ENCODE measurements around the gene VAMP8. TPM values are rescaled to one million over a fixed set of nuclear protein-coding genes. Genes with fewer than 3 reads are reported as not detected.
"Not testable (repeated sequence)": the region's sequence is repeated elsewhere in the genome, so short reads cannot be mapped to it uniquely, and the experiment has no call there.

VAMP8 gene
- total RNA-seq, 1 donor from 2014 or later = 10.0 TPM

GRCh38 chr2:85539361-85540132 lies 37.8 kb upstream of the VAMP8 start:
- intact Hi-C loops (cut with DNase I) = loop anchor here (1.0 to 5.0 kb wide), 4 partner anchors 21 to 407 kb away; partner anchors contain the start of genes GGCX, TCF7L1 and TMEM150A
- Histone ChIP-seq H3K36me3 (peaks cover 34 to 37% of the 10 kb centered on the region in 2 donors), H3K4me3 (peak overlapping the region; percentile 82 to 89), H3K27ac (peak overlapping the region; percentile 98 to 99), H3K4me1 (peaks cover 2 to 43% of the 10 kb centered on the region in 2 donors), H3K9me3 (no peaks in the 10 kb centered on the region), H3K27me3 (no peaks in the 10 kb centered on the region)
- peak in 1 of 2 donors; percentile 87 for DNase-seq (ENCODE audit: low spot score in 2 of 2)
- TF ChIP-seq, protein P1, sequence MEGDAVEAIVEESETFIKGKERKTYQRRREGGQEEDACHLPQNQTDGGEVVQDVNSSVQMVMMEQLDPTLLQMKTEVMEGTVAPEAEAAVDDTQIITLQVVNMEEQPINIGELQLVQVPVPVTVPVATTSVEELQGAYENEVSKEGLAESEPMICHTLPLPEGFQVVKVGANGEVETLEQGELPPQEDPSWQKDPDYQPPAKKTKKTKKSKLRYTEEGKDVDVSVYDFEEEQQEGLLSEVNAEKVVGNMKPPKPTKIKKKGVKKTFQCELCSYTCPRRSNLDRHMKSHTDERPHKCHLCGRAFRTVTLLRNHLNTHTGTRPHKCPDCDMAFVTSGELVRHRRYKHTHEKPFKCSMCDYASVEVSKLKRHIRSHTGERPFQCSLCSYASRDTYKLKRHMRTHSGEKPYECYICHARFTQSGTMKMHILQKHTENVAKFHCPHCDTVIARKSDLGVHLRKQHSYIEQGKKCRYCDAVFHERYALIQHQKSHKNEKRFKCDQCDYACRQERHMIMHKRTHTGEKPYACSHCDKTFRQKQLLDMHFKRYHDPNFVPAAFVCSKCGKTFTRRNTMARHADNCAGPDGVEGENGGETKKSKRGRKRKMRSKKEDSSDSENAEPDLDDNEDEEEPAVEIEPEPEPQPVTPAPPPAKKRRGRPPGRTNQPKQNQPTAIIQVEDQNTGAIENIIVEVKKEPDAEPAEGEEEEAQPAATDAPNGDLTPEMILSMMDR (IDR thresholded peaks at IDR 0.05) = no peak

GRCh38 chr2:85540133-85540648 lies 37.2 kb upstream of the VAMP8 start:
- peak overlapping the region; percentile 82 to 89 for H3K4me3 ChIP-seq
- no peaks in the 10 kb centered on the region for H3K9me3 ChIP-seq
- intact Hi-C loops (cut with DNase I) = no loop called here
- TF ChIP-seq, protein P1 (IDR thresholded peaks at IDR 0.05) = no peak
- H3K27me3 ChIP-seq = no peaks in the 10 kb centered on the region
- DNase-seq (ENCODE audit: low spot score in 2 of 2) = no peak
- peak overlapping the region; percentile 98 to 99 for H3K27ac ChIP-seq
- H3K36me3 ChIP-seq = peaks cover 41 to 42% of the 10 kb centered on the region in 2 donors
- peaks cover 2 to 44% of the 10 kb centered on the region in 2 donors for H3K4me1 ChIP-seq

DNA sequence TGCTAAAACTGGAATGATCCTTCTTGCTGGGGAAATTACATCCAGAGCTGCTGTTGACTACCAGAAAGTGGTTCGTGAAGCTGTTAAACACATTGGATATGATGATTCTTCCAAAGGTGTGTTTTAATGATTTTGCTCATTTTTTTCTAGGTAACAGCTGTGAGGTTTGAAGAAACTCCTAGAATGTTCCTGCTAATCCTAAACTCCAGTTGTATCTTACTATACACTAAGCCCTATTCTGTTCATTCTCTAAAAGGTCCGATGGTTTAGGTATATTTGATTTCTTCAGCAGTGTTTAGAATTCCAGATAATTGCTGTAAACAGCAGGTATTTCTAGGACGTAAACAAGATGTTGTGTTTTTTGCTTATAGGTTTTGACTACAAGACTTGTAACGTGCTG lies 36.1 kb upstream of the VAMP8 start:
- peak overlapping the region; percentile 82 to 89 for H3K4me3 ChIP-seq
- DNase-seq (ENCODE audit: low spot score in 2 of 2) = no peak
- H3K27me3 ChIP-seq = no peaks in the 10 kb centered on the region
- peaks cover 2 to 36% of the 10 kb centered on the region in 2 donors for H3K4me1 ChIP-seq
- no peaks in the 10 kb centered on the region for H3K9me3 ChIP-seq
- H3K27ac ChIP-seq = peak overlapping the region; percentile 34 to 98
- TF ChIP-seq, protein P1 (IDR thresholded peaks at IDR 0.05) = no peak
- H3K36me3 ChIP-seq = peaks cover 47 to 52% of the 10 kb centered on the region in 2 donors
- intact Hi-C loops (cut with DNase I) = no loop called here

GRCh38 chr2:85541753-85542457 lies 35.5 kb upstream of the VAMP8 start:
- Histone ChIP-seq H3K36me3 (peaks cover 48 to 52% of the 10 kb centered on the region in 2 donors), H3K4me3 (peak overlapping the region; percentile 82 to 89), H3K4me1 (peaks cover 2 to 30% of the 10 kb centered on the region in 2 donors), H3K27ac (peak overlapping the region in 1 of 2 donors; percentile 98), H3K9me3 (no peaks in the 10 kb centered on the region), H3K27me3 (no peaks in the 10 kb centered on the region)
- DNase-seq (ENCODE audit: low spot score in 2 of 2) = no peak
- intact Hi-C loops (cut with DNase I) = no loop called here
- TF ChIP-seq, protein P1 (IDR thresholded peaks at IDR 0.05) = no peak

- intact Hi-C loops (cut with DNase I) = no loop called here
- H3K9me3 ChIP-seq = no peaks in the 10 kb centered on the region
- H3K4me1 ChIP-seq = peaks cover 0 to 25% of the 10 kb centered on the region in 2 donors
- H3K4me3 ChIP-seq = peak overlapping the region in 1 of 2 donors; percentile 89
- peaks cover 48 to 52% of the 10 kb centered on the region in 2 donors for H3K36me3 ChIP-seq
- H3K27ac ChIP-seq = peak overlapping the region in 1 of 2 donors; percentile 98
- no peak for DNase-seq (ENCODE audit: low spot score in 2 of 2)
- no peaks in the 10 kb centered on the region for H3K27me3 ChIP-seq
- TF ChIP-seq, protein P1 (IDR thresholded peaks at IDR 0.05) = no peak
Measured at GRCh38 chr2:85542777-85543176, 34.6 kb upstream of the VAMP8 start.

DNA sequence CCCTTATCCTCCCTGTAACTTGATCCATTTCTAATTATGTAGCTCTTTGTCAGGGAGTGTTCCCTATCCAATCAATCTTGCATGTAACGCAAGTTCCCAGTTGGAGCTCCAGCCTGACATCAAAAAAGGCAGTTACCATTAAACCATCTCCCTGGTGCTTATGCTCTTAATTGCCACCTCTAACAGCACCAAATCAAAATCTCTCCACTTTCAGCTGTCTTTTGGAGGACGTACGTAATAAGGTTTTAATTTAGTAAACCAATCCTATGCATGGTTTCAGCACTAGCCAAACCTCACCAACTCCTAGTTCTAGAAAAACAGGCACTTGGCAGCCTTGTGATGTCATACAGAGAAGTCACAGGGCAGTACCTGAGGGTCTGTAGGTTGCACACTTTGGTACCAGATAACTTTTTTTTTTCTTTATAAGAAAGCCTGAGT lies 33.1 kb upstream of the VAMP8 start:
- H3K27me3 ChIP-seq; intact Hi-C loops (cut with DNase I); H3K9me3 ChIP-seq; DNase-seq (ENCODE audit: low spot score in 2 of 2); H3K4me3 ChIP-seq: not testable (repeated sequence)
- peak overlapping the region in 1 of 2 donors; percentile 18 for H3K27ac ChIP-seq
- peaks cover 0 to 25% of the 10 kb centered on the region in 2 donors for H3K4me1 ChIP-seq
- H3K36me3 ChIP-seq = peaks cover 48 to 52% of the 10 kb centered on the region in 2 donors

DNA sequence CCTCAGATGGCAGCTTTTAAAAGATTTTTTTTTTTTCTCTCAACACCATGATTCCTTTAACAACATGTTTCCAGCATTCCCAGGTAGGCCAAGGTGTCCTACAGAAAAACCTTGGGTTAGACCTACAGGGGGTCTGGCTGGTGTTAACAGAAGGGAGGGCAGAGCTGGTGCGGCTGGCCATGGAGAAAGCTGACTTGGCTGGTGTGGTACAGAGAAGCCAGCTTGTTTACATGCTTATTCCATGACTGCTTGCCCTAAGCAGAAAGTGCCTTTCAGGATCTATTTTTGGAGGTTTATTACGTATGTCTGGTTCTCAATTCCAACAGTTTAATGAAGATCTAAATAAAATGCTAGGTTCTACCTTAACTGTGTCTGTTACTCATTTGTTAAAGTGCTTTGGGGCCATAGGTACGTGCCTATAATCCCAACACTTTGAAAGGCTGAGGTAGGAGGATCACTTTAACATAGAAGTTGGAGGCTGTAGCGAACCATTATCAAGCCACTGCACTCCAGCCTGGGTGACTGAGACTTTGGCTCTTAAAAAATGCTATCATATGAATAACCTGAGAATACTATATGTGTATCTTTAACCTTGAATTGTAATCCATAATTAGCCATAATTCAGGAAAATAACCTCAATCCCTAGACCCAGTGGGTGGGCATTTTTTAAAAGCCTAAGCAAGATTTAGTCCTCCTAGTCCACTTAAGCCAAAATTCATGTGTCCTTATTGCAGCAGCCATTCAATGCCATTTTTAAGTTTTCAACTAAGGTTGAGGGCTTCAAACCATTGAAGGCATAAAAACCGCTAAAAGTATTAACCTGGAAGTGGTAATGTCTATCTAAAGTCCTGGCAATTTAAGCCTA lies 32.2 kb upstream of the VAMP8 start:
- Histone ChIP-seq H3K27ac (peak overlapping the region in 1 of 2 donors; percentile 18), H3K36me3 (peaks cover 48 to 59% of the 10 kb centered on the region in 2 donors), H3K4me1 (peaks cover 0 to 25% of the 10 kb centered on the region in 2 donors)
- H3K4me3 ChIP-seq; H3K27me3 ChIP-seq; intact Hi-C loops (cut with DNase I); DNase-seq (ENCODE audit: low spot score in 2 of 2); H3K9me3 ChIP-seq: not testable (repeated sequence)

Data from ascending aorta (tissue), 2 donors.